Cardiac muscle cell (in vitro differentiated cells and primary cell): Measurements from ENCODE around the gene RALGPS1. TPM values are rescaled to one million over a fixed set of nuclear protein-coding genes. Genes with fewer than 3 reads are reported as not detected.
A peak's percentile ranks its signal among the peaks of the same experiment; 100 is the strongest.

Experiments used
- DNase-seq, 2 donors: peaks; one replicate each; pipeline versions ENCODE4 v3.0.0 to v3.0.0-alpha.2; 2010 to 2017; ENCODE audit warnings: low read depth in 1 of 2, low spot score in 1 of 2
- H3K27ac ChIP-seq: fragments of 200-600 bp; sonication (generic); 2 replicates; pipeline ENCODE4 v1.5.1; 2016
- H3K27me3 ChIP-seq: fragments of 200-600 bp; sonication (generic); 2 replicates; pipeline ENCODE4 v1.6.0; 2016; ENCODE audit warnings: control low read depth
- H3K36me3 ChIP-seq: fragments of 200-600 bp; sonication (generic); 2 replicates; pipeline ENCODE4 v1.5.1; 2016; ENCODE audit warnings: control low read depth
- H3K4me1 ChIP-seq: fragments of 200-600 bp; sonication (generic); 2 replicates; pipeline ENCODE4 v1.8.1; 2017; ENCODE audit warnings: low read depth, mild to moderate bottlenecking, mixed run types
- H3K4me3 ChIP-seq: fragments of 200-600 bp; sonication (generic); 2 replicates; pipeline ENCODE4 v1.5.1; 2016; ENCODE audit warnings: mild to moderate bottlenecking
- H3K9me3 ChIP-seq: fragments of 200-600 bp; sonication (generic); 2 replicates; pipeline ENCODE4 v1.5.1; 2017; ENCODE audit warnings: low read depth, mild to moderate bottlenecking, control low read depth
- CTCF ChIP-seq: IDR thresholded peaks from 2 replicates; pipeline ENCODE4 v1.5.1; 2012; ENCODE audit warnings: low read depth, mild to moderate bottlenecking, low read length
- polyA plus RNA-seq: library from polyadenylated mRNA; unstranded; fragments of >200 nt; fragmentation: Nextera tagmentation; extraction: Ambion mirVana; gene quantifications from 2 replicates; pipeline ENCODE4 v1.2.1, GENCODE V29; 2016
- total RNA-seq: library from RNA; depleted of rRNA; stranded (reverse); fragments of >200 nt; gene quantifications from 2 replicates; pipeline ENCODE4 v1.2.3, GENCODE V29; 2016

The RALGPS1 gene
- total and polyA plus RNA-seq, 2 experiments from 2014 or later = 14.1 to 16.1 TPM

GRCh38 chr9:127233989-127234388 lies 319.4 kb downstream of the RALGPS1 start:
- Histone ChIP-seq H3K36me3 (no peaks in the 10 kb centered on the region), H3K9me3 (no peaks in the 10 kb centered on the region), H3K27ac (no peak overlapping the region), H3K27me3 (no peaks in the 10 kb centered on the region), H3K4me3 (no peak overlapping the region), H3K4me1 (no peaks in the 10 kb centered on the region)
- no peak for TF ChIP-seq CTCF
- no peak for DNase-seq

- Histone ChIP-seq H3K9me3 (no peaks in the 10 kb centered on the region), H3K4me1 (peaks cover 12% of the 10 kb centered on the region), H3K4me3 (no peak overlapping the region), H3K36me3 (no peaks in the 10 kb centered on the region), H3K27ac (no peak overlapping the region), H3K27me3 (no peaks in the 10 kb centered on the region)
- TF ChIP-seq CTCF = no peak
- DNase-seq = no peak
These were observed 323.2 kb downstream of the RALGPS1 start for GRCh38 chr9:127237801-127238200.

- no peaks in the 10 kb centered on the region for H3K27me3 ChIP-seq
- no peaks in the 10 kb centered on the region for H3K36me3 ChIP-seq
- no peak for TF ChIP-seq CTCF
- DNase-seq = no peak
- H3K27ac ChIP-seq = peak overlapping the region; percentile 66
- H3K4me1 ChIP-seq = peaks cover 12% of the 10 kb centered on the region
- no peak overlapping the region for H3K4me3 ChIP-seq
- H3K9me3 ChIP-seq = no peaks in the 10 kb centered on the region
These were observed 326.8 kb downstream of the RALGPS1 start for GRCh38 chr9:127241354-127241753.

- no peaks in the 10 kb centered on the region for H3K27me3 ChIP-seq
- H3K4me1 ChIP-seq = peaks cover 12% of the 10 kb centered on the region
- H3K9me3 ChIP-seq = no peaks in the 10 kb centered on the region
- no peak for TF ChIP-seq CTCF
- no peak overlapping the region for H3K27ac ChIP-seq
- peak; percentile 96 to 99 for DNase-seq
- H3K36me3 ChIP-seq = no peaks in the 10 kb centered on the region
- peak overlapping the region; percentile 47 for H3K4me3 ChIP-seq
These were observed 330.3 kb downstream of the RALGPS1 start for GRCh38 chr9:127244609-127245601.

GRCh38 chr9:127245637-127246164 lies 331.1 kb downstream of the RALGPS1 start:
- Histone ChIP-seq H3K36me3 (no peaks in the 10 kb centered on the region), H3K4me1 (peaks cover 12% of the 10 kb centered on the region), H3K27ac (no peak overlapping the region), H3K9me3 (no peaks in the 10 kb centered on the region), H3K4me3 (peak overlapping the region; percentile 47), H3K27me3 (no peaks in the 10 kb centered on the region)
- DNase-seq = no peak
- TF ChIP-seq CTCF = no peak
